ENCODE data around the gene TPD52L2.
"Not testable (repeated sequence)": the region's sequence is repeated elsewhere in the genome, so short reads cannot be mapped to it uniquely, and the experiment has no call there.

TPD52L2 gene

DNA sequence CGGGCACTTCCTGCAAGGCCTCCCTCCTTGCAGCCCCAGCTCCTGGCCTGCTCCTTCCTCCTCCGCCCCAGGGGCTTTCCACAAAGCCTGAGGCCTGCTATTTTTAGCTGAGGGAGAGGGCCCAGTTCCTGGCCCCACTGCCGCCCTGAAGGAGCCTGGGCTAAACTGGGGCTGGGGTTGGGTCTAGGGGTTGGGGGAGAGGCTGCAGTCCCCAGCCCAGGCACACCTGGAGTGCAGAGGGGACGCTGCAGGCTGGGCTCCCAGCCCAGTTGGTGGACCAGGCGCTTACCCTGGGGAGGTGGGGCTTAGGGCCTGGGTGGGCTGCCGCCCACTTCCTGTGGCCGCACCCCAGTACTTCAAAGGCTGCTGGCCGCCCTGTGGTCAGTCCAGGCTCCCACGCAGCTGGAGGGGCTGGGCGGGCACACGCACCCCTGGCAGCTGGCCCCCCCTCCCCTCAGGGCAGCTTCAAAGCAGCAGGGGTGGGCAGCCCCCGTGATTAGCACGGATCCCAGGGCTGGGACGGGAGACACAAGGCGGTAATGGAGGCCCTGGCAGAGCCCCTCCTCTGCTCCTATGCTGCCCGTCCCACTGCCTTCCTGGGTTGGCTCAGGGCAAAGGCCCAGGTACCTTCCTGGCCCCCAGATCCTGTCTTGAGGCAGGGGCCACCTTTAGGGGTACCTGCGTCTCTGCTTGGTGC, 10.9 kb upstream of the TPD52L2 start:
- no peak overlapping the region for H3K27ac ChIP-seq
- DNase-seq (ENCODE audit: low read depth, low spot score) = no peak

DNA sequence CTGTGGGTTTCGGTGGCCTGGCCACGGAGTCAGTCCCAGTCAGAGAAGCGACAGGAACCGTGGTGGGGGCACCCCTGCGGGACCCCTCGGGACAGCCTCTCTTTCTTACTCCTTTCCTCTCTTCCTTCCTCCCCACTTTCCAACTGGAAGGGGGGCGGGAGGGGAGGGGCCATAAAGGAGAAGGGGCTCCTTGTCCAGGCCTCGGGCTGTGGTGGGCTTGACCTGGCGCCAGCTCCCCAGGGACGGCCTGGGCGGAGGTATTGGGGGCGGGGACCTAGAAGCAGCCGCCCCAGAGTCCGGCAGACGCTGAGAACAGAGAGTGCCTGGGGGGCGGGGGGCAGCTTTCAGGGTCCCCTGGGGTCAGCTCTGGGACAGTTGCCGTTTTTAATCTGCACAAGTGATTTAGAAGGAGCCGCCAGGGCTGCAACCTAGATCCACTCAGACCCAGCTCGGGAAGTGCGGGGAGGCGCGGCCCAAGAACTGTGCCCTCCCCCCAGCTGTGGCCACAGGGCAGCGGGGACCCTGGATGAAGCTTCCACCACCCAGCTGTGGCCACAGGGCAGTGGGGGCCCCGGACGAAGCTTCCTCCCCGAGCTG, 10.2 kb upstream of the TPD52L2 start:
- no peak overlapping the region for H3K27ac ChIP-seq
- no peak for DNase-seq (ENCODE audit: low read depth, low spot score)

DNA sequence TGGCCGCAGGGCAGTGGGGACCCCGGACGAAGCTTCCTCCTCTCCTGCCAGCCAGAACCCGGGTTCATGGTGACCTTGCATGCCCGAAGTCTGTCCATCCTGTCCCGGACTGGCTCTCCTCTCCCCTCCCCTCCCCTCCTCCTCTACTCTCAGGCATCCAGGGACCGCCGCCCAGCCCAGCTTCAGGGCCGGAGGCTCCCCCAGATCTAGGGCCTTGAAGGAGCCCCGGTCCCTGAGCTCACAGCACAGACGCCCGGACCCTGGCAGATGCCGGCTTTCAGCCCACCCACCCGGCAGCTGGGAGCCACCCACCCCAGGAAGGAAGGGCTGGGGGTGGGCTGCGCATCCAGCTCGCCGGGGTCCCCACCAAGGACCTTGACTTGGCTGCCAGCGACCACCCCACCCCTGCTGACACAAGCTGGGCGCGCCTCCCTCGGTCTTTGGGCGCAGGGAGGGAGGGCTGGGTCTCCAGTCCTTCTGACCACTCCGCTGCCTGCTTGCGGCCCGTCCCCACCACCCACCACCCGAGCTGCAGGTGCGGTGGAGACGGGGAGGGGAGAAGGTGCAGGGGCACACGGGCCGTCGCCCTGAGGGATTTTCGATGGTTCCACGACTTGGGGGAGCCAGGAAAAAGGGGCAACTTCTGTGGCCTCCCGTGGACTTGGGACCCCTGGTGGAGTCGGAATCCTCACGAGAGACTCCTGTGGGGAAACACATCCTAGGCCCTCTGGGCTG, 9.5 kb upstream of the TPD52L2 start:
- no peak for DNase-seq (ENCODE audit: low read depth, low spot score)
- no peak overlapping the region for H3K27ac ChIP-seq

DNA sequence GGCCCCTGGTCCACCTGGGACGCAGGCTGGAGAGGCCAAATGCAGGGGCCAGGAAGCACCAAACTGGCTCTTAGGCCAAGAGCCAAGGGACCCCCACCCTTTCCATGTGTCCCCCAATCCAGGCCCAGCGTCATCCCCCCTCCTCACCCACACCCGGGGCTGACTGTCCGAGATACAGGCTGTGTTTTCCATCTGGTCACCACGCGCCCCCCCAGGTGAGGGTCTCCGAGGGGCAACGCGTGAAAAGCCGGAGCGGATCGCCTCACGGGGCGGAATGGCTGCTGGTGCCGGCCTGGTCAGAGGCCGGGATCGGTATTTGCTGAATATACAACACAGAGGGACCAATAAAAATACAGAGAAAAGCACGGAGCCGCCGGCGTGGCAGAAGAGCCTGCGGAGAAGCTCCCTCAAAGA, 9.0 kb upstream of the TPD52L2 start:
- no peak for DNase-seq (ENCODE audit: low read depth, low spot score)
- no peak overlapping the region for H3K27ac ChIP-seq

DNA sequence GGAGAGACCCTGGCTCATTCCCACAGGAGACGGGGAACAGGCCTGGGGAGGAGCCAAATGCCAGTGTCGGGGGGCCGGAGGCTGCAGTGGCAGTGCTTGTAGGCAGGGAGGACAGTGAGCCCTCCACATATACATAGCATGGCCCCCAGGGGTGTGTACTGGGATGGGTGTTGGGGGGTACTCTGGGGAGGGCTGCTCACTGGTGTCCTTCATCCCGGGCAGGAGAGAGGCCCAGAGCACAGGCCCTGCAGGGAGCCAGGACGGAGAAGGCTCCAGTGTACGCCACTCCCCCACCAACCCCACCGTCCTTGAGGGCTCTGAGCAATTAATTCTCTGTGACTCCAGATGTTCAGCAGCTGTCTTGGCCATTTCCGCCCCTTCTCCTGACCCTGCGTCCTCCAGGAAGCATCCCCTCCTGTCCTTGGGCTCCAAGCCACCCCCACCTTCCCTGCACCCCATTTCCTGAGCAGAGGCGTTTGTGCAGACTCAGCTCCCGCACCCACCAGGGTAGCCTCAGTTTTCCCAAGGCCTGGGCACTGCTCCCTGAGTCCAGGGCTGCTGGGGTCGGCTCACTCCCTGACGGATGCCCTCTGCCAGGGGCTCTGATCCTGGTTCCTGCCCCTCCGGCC, 7.2 kb upstream of the TPD52L2 start:
- H3K27ac ChIP-seq = no peak overlapping the region
- DNase-seq (ENCODE audit: low read depth, low spot score) = no peak

DNA sequence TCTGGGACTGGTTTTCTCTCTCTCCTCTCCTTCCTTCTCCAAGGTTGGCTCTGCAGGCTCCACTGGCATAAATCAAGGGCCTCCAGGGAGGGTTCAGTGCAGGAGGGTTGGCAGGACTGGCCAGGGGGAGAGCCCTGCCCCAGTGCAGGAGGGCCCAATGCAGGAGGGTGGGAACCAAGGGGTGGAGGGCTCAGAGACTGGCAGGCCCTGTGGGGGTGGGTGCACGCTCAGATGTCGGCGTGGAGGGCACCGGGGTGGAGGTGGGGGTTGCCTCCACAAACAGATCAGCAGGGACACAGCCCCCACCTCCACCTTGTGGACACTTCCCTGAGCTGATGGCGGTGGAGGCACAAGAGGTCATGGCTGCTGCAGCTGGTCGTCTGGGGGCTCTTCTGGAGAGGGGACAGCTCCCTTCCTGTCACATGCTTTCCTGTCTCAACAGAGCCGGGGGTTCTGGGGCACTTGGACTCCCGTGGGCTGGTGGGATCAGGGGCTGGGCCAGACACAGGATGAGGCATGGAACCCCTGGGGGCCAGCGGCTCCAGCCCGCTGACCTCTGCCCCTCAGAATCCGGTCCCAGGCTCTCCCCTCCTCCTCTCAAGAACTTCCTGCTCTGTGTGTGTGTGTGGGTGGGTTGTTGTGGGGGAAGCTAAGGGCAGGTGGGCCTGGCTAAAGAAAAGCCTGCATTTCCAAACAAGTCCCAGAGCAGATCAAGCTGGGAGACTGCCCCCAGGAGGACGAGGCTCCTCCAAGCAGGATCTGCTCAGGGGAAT, 6.5 kb upstream of the TPD52L2 start:
- no peak for DNase-seq (ENCODE audit: low read depth, low spot score)
- H3K27ac ChIP-seq = no peak overlapping the region

DNA sequence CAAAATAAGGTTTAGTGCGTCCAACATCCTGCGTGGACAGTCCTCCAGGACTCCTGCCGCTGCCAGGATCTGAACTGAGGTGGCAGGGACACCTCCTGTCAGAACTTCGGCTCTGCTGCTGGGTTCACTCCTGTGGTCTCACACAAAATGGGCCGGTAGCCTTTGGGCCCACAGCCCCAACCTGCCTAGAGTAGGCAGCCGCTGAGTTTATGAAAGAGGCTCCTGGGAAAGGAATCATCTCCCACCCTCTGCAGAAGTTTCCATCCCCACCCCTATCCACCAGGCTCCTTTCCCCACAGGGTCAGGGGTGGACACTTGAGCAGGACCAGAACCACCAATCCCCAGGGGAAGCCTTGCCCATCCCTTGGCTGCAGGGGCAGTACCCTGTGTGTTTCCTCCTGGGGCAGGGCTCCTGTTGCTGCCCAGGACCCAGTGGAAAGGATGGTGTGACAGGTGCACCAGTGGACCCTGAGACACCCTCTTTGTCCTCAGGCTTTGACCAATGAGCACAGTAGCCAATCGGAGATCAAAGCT, 5.8 kb upstream of the TPD52L2 start:
- DNase-seq (ENCODE audit: low read depth, low spot score) = no peak
- no peak overlapping the region for H3K27ac ChIP-seq

DNA sequence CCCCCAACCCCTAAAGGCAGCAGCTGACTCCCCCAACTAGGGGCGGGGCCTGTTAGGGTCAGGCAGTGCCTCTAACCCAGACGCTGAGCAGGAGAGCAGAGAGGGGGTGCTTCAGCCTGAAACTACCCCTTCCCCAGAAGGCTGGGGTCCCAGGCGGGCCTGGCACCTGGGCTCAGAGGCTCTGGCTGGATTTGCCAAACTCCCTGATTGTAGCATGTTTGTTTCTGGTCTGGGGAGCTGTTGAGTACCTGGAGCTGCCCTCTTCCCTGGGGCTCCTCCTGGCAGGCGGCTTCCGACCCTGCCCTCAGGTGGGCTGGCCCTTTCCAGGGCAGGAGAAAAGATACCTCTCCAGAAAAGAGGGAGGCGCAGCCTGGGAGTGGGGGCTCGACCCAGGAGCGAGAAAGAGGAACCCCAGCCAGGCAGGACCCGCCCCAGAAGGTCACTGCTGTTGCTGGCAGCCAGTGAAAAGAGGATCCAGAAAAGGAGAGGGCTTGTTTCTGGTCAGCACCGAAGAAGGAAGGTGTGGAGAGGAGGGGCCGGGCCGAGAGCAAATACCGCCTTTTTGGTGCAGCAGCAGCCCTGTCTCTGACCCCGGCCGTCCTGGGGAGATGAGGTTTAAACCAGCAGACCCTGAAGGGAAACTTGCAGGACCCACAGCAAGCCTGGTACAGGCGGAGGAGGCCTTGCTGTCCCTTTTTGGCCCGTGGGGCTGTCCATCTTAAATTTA, 4.6 kb upstream of the TPD52L2 start:
- no peak overlapping the region for H3K27ac ChIP-seq
- no peak for DNase-seq (ENCODE audit: low read depth, low spot score)

DNA sequence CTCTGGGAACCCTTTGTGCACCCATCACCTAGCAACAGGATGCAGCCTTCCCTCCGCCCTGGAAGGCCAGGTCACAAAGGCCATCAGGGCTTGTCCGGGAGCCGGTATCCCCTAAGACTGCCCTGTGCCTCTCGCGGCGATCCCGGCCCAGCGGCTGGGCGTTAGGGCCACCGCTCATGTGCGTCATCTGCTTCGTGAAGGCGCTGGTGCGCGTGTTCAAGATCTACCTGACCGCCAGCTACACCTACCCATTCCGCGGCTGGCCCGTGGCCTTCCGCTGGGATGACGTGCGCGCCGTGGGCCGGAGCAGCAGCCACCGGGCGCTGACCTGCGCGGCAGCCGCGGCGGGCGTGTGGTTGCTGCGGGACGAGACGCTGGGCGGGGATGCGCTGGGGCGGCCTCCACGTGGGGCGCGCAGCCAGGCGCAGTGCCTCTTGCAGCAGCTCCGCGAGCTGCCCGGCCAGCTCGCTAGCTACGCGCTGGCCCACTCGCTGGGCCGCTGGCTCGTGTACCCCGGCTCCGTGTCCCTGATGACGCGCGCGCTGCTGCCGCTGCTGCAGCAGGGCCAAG, 3.6 kb upstream of the TPD52L2 start, which contains the start of gene ABHD16B:
ABHD16B (plus strand) TSS at position 134 of the 570 bp plus-strand sequence; CDS start at position 177, 43 bp downstream.
- no peak within 1 kb of the TSS for H3K27ac ChIP-seq
- DNase-seq (ENCODE audit: low read depth, low spot score) = no peak

DNA sequence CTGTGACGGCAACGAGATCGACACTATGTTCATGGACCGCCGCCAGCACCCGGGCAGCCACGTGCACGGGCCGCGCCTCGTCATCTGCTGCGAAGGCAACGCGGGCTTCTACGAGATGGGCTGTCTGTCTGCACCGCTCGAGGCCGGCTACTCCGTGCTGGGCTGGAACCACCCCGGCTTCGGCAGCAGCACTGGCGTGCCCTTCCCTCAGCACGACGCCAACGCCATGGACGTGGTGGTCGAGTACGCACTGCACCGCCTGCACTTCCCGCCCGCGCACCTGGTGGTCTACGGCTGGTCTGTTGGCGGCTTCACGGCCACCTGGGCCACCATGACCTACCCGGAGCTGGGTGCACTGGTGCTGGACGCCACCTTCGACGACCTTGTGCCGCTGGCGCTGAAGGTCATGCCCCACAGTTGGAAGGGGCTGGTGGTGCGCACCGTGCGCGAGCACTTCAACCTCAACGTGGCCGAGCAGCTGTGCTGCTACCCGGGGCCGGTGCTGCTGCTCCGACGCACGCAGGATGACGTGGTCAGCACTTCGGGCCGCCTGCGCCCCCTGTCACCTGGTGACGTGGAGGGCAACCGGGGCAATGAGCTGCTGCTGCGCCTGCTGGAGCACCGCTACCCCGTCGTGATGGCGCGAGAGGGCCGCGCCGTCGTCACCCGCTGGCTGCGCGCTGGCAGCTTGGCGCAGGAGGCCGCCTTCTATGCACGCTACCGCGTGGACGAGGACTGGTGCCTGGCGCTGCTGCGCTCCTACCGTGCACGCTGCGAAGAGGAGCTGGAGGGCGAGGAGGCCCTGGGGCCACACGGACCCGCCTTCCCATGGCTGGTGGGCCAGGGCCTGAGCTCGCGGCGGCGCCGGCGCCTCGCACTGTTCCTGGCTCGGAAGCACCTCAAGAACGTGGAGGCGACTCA, 2.8 kb upstream of the TPD52L2 start:
- H3K27ac ChIP-seq = no peak overlapping the region
- no peak for DNase-seq (ENCODE audit: low read depth, low spot score)

DNA sequence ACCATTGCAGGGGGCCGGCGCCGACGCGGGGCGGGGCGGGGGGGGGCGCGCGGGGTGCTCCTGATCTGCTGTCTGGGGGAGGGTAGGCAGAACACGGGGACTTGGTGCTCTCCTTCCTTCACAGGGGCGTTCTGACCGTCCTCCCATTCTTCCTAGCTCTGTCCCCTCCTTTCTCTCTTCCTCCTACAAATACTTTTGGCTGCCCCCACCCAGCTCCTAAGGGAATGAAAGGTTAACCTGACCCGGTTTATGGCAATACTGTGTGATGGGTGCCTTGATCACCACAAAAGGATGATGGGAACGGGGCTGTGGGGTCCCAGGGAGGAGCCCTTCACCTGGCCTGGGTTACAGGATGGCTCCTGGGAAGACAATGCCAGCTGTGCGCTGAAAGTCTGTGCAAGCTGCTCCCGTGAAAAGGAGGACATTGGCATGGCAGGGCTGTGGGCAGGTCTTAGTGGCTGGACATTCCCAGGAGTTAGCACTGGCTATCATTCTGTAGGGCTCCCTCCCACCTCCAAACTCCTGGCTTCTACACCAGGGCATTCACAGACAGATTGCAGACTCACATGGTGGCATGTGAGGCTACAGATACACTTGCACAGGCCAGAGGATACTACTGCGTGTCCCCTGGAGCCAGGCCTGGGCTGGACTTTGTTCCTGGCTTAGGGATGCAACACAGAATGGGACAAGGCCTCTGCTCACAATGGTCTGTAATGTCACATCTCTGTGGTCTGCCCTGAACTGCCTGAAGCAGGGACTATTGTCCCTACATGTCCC, 1.9 kb upstream of the TPD52L2 start:
- H3K27ac ChIP-seq = peak overlapping the region; percentile 99
- no peak for DNase-seq (ENCODE audit: low read depth, low spot score)

DNA sequence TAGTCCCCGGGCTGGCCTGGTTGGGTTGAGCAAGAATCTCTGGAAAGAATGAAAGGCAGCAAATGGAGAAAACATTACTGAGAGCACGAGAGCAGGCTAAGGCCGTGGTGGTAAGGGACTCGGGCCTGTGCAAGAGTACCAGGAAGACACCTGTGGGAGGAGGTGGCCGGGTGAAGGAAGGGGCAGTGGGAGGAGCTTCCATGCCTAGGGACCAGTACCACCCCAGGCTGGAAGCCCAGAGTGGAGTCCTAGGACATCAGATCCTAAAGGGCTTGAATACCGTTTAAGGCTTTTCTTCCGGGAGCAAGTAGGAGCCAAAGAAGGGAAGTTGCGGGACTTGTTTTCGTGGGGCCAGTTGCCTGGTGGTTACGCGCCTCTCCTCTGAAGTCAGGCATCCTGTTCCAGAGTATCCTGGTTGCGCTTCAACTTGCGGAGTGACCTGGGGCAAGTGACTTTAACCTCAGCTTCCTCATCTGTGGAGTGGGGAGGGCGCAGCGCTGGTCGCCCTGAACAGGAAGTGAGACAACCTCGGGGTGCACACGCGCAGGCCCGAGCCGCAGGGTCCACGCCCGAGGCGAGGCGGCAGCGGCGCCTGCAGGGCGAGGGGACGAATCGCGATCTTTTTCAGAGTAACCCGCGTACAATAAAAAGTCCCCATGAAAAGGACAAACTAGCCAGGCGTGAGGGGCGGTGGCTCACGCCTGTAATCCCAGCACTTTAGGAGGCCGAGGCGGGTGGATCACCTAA, 1.1 kb upstream of the TPD52L2 start:
- peak overlapping the region; percentile 99 for H3K27ac ChIP-seq
- DNase-seq (ENCODE audit: low read depth, low spot score) = peak; percentile 69

DNA sequence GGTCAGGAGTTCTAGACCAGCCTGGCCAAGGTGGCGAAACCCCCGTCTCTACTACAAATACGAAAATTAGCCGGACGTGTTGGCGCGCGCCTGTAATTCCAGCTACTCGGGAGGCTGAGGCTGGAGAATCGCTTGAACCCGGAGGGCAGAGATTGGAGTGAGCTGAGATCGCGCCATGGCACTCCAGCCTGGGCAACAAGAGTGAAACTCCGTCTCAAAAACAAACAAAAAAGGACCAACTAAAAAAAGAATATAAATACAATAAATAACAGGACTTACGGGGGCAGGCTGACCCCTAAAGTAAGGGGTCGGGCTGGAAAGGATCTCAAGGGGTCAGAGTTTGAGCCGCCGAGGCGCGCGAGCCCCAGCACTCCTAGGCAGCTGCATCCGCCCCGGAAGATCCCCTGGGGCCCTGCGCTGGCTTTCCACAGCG, 509 bp upstream of the TPD52L2 start:
- no peak for DNase-seq (ENCODE audit: low read depth, low spot score)
- H3K27ac ChIP-seq = peak overlapping the region; percentile 99

DNA sequence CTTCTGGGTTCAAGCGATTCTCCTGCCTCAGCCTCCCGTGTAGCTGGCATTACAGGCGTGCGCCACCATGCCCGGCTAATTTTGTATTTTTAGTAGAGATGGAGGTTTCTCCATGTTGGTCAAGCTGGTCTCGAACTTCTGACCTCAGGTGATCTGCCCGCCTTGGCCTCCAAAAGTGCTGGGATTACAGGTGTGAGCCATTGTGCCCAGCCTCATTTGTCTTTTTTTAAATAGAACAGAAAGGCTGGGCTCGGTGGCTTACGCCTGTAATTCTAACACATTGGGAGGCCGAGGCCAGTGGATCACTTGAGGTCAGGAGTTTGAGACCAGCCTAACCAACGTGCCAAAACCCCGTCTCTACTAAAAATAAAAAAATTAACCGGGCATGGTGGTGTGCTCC, 2.0 kb downstream of the TPD52L2 start:
- DNase-seq (ENCODE audit: low read depth, low spot score) = not testable (repeated sequence)

DNA sequence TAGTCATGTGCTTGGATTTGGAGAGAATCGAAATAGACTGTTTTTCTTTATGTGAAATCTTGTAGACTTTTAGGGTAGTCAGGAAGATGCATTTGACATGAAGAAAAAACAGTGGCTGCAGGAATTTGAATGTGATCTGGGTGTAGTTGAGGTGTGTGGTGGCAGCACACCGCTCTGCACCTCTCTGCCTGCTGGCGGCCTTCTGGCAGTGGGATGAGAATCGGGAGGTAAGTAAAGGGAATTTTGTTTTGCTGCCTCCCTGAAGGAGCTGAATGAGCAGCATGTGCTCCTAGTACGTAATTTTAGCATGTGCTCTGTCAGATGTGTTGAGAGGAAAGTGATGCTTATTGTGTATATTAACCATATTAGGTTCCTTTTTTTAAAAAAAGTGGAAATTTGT, 3.2 kb downstream of the TPD52L2 start:
- H3K27ac ChIP-seq = no peak overlapping the region
- DNase-seq (ENCODE audit: low read depth, low spot score) = no peak

More for the DNA sequence above, 2.0 kb downstream of the TPD52L2 start:
- H3K27ac ChIP-seq = peak overlapping the region; percentile 99

DNA sequence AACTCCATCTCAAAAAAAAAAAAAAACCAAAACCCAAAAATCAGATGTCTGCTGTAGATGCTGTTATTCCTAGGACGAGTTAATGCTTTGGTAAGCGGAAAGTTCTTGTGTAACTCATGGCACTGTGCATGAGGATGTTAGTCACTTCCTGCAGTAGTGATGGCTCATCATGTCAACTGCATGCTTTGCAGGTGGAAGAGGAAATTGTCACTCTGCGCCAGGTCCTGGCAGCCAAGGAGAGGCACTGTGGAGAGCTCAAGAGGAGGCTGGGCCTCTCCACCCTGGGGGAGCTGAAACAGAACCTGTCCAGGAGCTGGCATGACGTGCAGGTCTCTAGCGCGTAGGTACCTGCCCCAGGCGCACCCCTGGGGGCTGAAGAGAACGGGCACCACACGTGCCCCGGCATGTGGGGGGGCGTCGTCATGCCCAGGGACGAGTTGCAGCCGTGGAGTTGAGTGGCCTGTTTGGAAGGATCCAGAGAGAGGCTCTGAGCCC, 8.5 kb downstream of the TPD52L2 start:
- H3K27ac ChIP-seq = peak overlapping the region; percentile 95
- DNase-seq (ENCODE audit: low read depth, low spot score) = peak; percentile 85

All from epithelial cell of prostate (primary cell).